Omental fat pad (tissue), 4 donors: Measurements from ENCODE around the gene TXNRD3. TPM values are rescaled to one million over a fixed set of nuclear protein-coding genes. Genes with fewer than 3 reads are reported as not detected.

Source experiments
- ATAC-seq: fragments of 150-250 bp; one replicate; pipeline ENCODE4 v1.9.1; 2016; ENCODE audit warnings: mild to moderate bottlenecking, moderate library complexity; ENCODE audit not compliant: low FRiP score
- DNase-seq: peaks from one replicate; pipeline ENCODE4 v3.0.0-alpha.2; 2019; ENCODE audit warnings: low spot score
- CTCF ChIP-seq, 3 donors: fragments of 450-650 bp; IDR thresholded peaks; one replicate each; pipeline ENCODE4 v1.5.1; 2016 to 2017; ENCODE audit warnings: antibody characterized with exemption in 3 of 3, mild to moderate bottlenecking in 3 of 3, moderate library complexity in 2 of 3
- total RNA-seq, 4 donors: library from RNA; depleted of rRNA; stranded (reverse); fragments of >200 nt; gene quantifications; one replicate each; pipeline ENCODE4 v1.1.0, GENCODE V29; 2016

Gene TXNRD3
- total RNA-seq, 4 donors from 2014 or later: 6.4 to 12.5 (median 8.3) TPM

GRCh38 chr3:126672340-126672739, 17.4 kb upstream of the TXNRD3 start:
- DNase-seq (no peak), ATAC-seq (no peak)
- TF ChIP-seq CTCF (IDR thresholded peaks at IDR 0.05): no peak

- ATAC-seq (no peak), DNase-seq (no peak)
- no peak for TF ChIP-seq CTCF (IDR thresholded peaks at IDR 0.05)
These were observed 16.6 kb upstream of the TXNRD3 start for GRCh38 chr3:126671521-126671920.

GRCh38 chr3:126668450-126669401, 13.8 kb upstream of the TXNRD3 start:
- TF ChIP-seq CTCF (IDR thresholded peaks at IDR 0.05): no peak
- DNase-seq (no peak), ATAC-seq (no peak)

- ATAC-seq: no peak
- no peak for TF ChIP-seq CTCF (IDR thresholded peaks at IDR 0.05)
- DNase-seq: no peak
These were observed 12.9 kb upstream of the TXNRD3 start for GRCh38 chr3:126667631-126668449.

GRCh38 chr3:126666658-126667528, 12.0 kb upstream of the TXNRD3 start:
- DNase-seq (no peak), ATAC-seq (no peak)
- no peak for TF ChIP-seq CTCF (IDR thresholded peaks at IDR 0.05)

- no peak for ATAC-seq
- TF ChIP-seq CTCF (IDR thresholded peaks at IDR 0.05): no peak
- no peak for DNase-seq
These were observed 11.2 kb upstream of the TXNRD3 start for GRCh38 chr3:126665959-126666657.
